Tibial nerve (tissue), 4 donors: Measurements from ENCODE around the gene ALKBH3.

Experiments used
- EP300 ChIP-seq, 2 donors: sonication (generic); formaldehyde crosslinking; IDR thresholded peaks; one replicate each; pipeline ENCODE4 v1.6.1; 2017; ENCODE audit warnings: antibody characterized with exemption in 2 of 2, mild to moderate bottlenecking in 1 of 2
- POLR2A ChIP-seq, 2 donors: fragments of 450-650 bp; IDR thresholded peaks; one replicate each; pipeline ENCODE4 v1.6.1; 2017; ENCODE audit warnings: antibody characterized with exemption in 2 of 2, mild to moderate bottlenecking in 2 of 2, moderate library complexity in 2 of 2
- TF ChIP-seq, protein P1 (sequence below), 5 experiments: fragments of 200-600 bp in 3 of 5; fragments of 450-650 bp in 2 of 5; sonication (generic) in 3 of 5; IDR thresholded peaks; one replicate each; pipeline ENCODE4 v1.5.1; 2016 to 2019; ENCODE audit warnings: antibody characterized with exemption in 5 of 5, mild to moderate bottlenecking in 3 of 5, moderate library complexity in 2 of 5

DNA sequence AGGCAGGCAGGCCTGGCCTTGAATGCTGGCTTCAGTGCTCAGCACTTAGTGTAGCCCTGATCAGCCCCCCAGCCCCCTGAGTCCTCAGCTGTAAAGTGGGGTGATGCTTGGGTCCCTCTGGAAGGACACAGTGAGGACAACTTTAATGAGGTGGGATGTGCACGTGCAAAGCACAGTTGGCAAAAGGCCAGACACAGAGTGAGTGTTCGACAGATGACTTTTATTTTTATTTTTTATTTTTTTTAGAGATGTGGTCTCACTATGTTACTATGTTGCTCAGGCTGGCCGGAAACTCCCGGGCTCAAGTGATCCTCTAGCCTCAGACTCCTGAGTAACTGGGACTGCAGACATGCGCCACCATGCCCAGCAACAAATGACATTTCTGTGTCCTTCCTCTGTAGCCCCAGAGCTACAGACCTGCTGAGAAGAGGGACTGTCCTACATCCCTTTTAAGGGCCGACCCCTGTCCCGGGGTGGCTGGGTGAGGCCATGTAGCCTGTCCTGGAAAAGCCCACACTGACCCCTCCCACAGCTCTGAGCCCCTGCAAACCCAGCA, 54.9 kb downstream of the ALKBH3 start:
- TF ChIP-seq POLR2A (IDR thresholded peaks at IDR 0.05) (no peak), EP300 (IDR thresholded peaks at IDR 0.05) (no peak)
- TF ChIP-seq, protein P1, sequence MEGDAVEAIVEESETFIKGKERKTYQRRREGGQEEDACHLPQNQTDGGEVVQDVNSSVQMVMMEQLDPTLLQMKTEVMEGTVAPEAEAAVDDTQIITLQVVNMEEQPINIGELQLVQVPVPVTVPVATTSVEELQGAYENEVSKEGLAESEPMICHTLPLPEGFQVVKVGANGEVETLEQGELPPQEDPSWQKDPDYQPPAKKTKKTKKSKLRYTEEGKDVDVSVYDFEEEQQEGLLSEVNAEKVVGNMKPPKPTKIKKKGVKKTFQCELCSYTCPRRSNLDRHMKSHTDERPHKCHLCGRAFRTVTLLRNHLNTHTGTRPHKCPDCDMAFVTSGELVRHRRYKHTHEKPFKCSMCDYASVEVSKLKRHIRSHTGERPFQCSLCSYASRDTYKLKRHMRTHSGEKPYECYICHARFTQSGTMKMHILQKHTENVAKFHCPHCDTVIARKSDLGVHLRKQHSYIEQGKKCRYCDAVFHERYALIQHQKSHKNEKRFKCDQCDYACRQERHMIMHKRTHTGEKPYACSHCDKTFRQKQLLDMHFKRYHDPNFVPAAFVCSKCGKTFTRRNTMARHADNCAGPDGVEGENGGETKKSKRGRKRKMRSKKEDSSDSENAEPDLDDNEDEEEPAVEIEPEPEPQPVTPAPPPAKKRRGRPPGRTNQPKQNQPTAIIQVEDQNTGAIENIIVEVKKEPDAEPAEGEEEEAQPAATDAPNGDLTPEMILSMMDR (IDR thresholded peaks at IDR 0.05), result no peak
